Activated CD4-positive, CD25-positive, alpha-beta regulatory T cell treated with anti-CD3 and anti-CD28 coated beads, Interleukin-2, amount 50 U/mL, for 24 hours (primary cell): ENCODE measurements around the gene ATF7.
A peak's percentile ranks its signal among the peaks of the same experiment; 100 is the strongest.

Experiments used
- ATAC-seq, 2 donors: fragments of 150-1000 bp; cut with Tn5 transposase; one replicate each; pipeline ENCODE4 v1.10.0; 2021; ENCODE audit warnings: mild to moderate bottlenecking in 1 of 2, moderate library complexity in 1 of 2

The ATF7 gene

GRCh38 chr12:53500142-53500775 lies 125.9 kb downstream of the ATF7 start:
- no peak for ATAC-seq

GRCh38 chr12:53499266-53500141 lies 126.7 kb downstream of the ATF7 start, which contains the start of gene MAP3K12:
MAP3K12 (minus strand) TSS chr12:53499458; CDS start chr12:53487391, 12,067 bp downstream.
- no peak for ATAC-seq

GRCh38 chr12:53498235-53498630 lies 127.9 kb downstream of the ATF7 start:
- no peak for ATAC-seq

- no peak for ATAC-seq
Observed at GRCh38 chr12:53497461-53497860, 128.7 kb downstream of the ATF7 start.

- no peak for ATAC-seq
Observed at GRCh38 chr12:53496752-53497032, 129.5 kb downstream of the ATF7 start.

GRCh38 chr12:53495903-53496751 lies 130.1 kb downstream of the ATF7 start:
- ATAC-seq = no peak

GRCh38 chr12:53493610-53494391 lies 132.4 kb downstream of the ATF7 start:
- no peak for ATAC-seq

- peak; percentile 95 for ATAC-seq
Observed at GRCh38 chr12:53492830-53493609, 133.2 kb downstream of the ATF7 start.

- ATAC-seq = no peak
Observed at GRCh38 chr12:53492188-53492587, 134.0 kb downstream of the ATF7 start.

GRCh38 chr12:53489242-53489864 lies 136.8 kb downstream of the ATF7 start:
- no peak for ATAC-seq

- ATAC-seq = no peak
Observed at GRCh38 chr12:53486736-53487487, 139.3 kb downstream of the ATF7 start.

GRCh38 chr12:53485955-53486735 lies 140.0 kb downstream of the ATF7 start:
- ATAC-seq = no peak

GRCh38 chr12:53484686-53485575 lies 141.3 kb downstream of the ATF7 start:
- no peak for ATAC-seq

- ATAC-seq = no peak
Observed at GRCh38 chr12:53483979-53484377, 142.2 kb downstream of the ATF7 start.

- ATAC-seq = no peak
Observed at GRCh38 chr12:53483225-53483978, 142.8 kb downstream of the ATF7 start.

GRCh38 chr12:53482626-53483168 lies 143.5 kb downstream of the ATF7 start:
- ATAC-seq = no peak

- peak in 1 of 2 donors; percentile 30 for ATAC-seq
Observed at GRCh38 chr12:53481939-53482586, 144.1 kb downstream of the ATF7 start.
